IPS-20b (cell line): ENCODE measurements around the gene CNNM4.

ENCODE experiments used
- H3K27ac ChIP-seq: one replicate; pipeline ENCODE4 v1.5.1; 2013; ENCODE audit warnings: low read length
- H3K27me3 ChIP-seq: 2 replicates; pipeline ENCODE4 v1.6.1; 2013; ENCODE audit warnings: mild to moderate bottlenecking, low read length, inconsistent platforms; ENCODE audit not compliant: insufficient read depth
- H3K36me3 ChIP-seq: 2 replicates; pipeline ENCODE4 v1.6.1; 2013; ENCODE audit warnings: low read depth, mild to moderate bottlenecking, inconsistent platforms, low read length, moderate library complexity; ENCODE audit not compliant: insufficient read depth
- H3K4me1 ChIP-seq: 2 replicates; pipeline ENCODE4 v1.6.1; 2013; ENCODE audit warnings: mild to moderate bottlenecking, control low read depth, inconsistent platforms, low read length, moderate library complexity; ENCODE audit not compliant: insufficient read depth
- H3K4me3 ChIP-seq: 2 replicates; pipeline ENCODE4 v1.5.1; 2013; ENCODE audit warnings: mild to moderate bottlenecking, low read length, inconsistent platforms
- H3K9ac ChIP-seq: 2 replicates; pipeline ENCODE4 v1.6.1; 2013; ENCODE audit warnings: low read depth, mild to moderate bottlenecking, inconsistent platforms, low read length, moderate library complexity
- H3K9me3 ChIP-seq: 2 replicates; pipeline ENCODE4 v1.6.1; 2013; ENCODE audit warnings: mild to moderate bottlenecking, low read depth, low read length, inconsistent platforms; ENCODE audit not compliant: insufficient read depth

Gene CNNM4

GRCh38 chr2:96737831-96738230 lies 22.9 kb upstream of the CNNM4 start:
- Histone ChIP-seq H3K4me1 (0 out of 2 replicates have a peak, but pooled peaks cover 3% of the 10 kb centered on the region), H3K27me3 (no peaks in the 10 kb centered on the region), H3K4me3 (no peak overlapping the region), H3K9ac (no peak overlapping the region), H3K36me3 (peaks cover 45% of the 10 kb centered on the region), H3K9me3 (no peaks in the 10 kb centered on the region), H3K27ac (no peak overlapping the region)

DNA sequence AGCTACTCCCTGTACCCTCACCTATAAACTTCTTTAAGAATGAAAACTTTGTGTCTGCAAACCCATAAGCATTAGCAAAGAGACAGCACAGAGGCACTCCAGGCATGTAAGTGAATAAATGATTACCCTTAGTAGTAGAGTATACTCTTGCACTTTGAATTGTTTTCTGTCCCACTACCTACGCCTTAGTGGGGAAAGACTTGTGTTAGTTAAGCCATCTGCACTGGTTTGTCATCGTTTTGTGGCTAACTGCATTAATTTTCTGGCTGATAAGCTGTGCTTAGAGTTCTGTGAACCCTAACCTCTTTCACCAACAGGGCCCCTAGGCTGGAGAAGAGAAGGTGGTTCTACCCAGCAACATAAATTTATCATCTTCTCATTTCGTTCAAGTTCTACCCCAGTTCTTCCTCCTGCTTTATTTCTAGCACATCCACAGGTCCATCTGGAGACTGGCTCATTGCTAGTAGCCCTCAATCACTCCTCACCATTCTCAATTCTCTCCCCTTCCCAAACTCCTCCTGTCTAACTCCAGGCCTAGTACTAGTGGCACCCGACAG lies 21.5 kb upstream of the CNNM4 start:
- H3K27me3 ChIP-seq: no peaks in the 10 kb centered on the region
- peak overlapping the region; percentile 89 for H3K9ac ChIP-seq
- peaks cover 31% of the 10 kb centered on the region for H3K36me3 ChIP-seq
- H3K27ac ChIP-seq: no peak overlapping the region
- 0 out of 2 replicates have a peak, but pooled peaks cover 3% of the 10 kb centered on the region for H3K4me1 ChIP-seq
- peak overlapping the region; percentile 94 for H3K4me3 ChIP-seq
- H3K9me3 ChIP-seq: no peaks in the 10 kb centered on the region

GRCh38 chr2:96739633-96740428 lies 20.9 kb upstream of the CNNM4 start, which contains the start of gene LMAN2L:
Gene LMAN2L (minus strand): TSS chr2:96740064. CDS start chr2:96740040, 24 bp downstream.
- Histone ChIP-seq H3K9me3 (no peaks in the 10 kb centered on the region), H3K9ac (peak within 1 kb of the TSS; percentile 89), H3K36me3 (peaks cover 25% of the 10 kb centered on the region), H3K27me3 (no peaks in the 10 kb centered on the region), H3K27ac (no peak within 1 kb of the TSS), H3K4me3 (peak within 1 kb of the TSS; percentile 94), H3K4me1 (0 out of 2 replicates have a peak, but pooled peaks cover 3% of the 10 kb centered on the region)

GRCh38 chr2:96747061-96747617 lies 13.6 kb upstream of the CNNM4 start:
- Histone ChIP-seq H3K9ac (no peak overlapping the region), H3K27me3 (no peaks in the 10 kb centered on the region), H3K36me3 (no peaks in the 10 kb centered on the region), H3K9me3 (no peaks in the 10 kb centered on the region), H3K4me1 (no peaks in the 10 kb centered on the region), H3K4me3 (no peak overlapping the region), H3K27ac (no peak overlapping the region)

DNA sequence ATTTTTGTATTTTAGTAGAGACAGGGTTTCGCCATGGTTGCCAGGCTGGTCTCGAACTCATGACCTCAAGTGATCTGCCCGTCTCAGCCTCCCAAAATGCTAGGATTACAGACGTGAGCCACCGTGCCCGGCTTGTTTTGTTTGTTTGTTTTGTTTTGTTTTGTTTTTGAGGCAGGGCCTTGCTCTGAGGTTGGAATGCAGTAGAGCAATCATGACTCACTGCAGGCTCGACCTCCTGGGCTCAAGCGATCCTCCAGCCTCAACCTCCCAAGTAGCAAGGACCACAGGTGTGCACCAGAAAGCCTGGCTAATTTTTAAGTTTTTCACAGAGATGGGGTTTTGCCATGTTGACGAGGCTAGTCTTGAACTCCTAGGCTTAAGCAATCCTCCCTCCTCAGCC lies 8.9 kb upstream of the CNNM4 start:
- Histone ChIP-seq H3K9me3 (no peaks in the 10 kb centered on the region), H3K4me3 (no peak overlapping the region), H3K4me1 (no peaks in the 10 kb centered on the region), H3K36me3 (no peaks in the 10 kb centered on the region), H3K9ac (no peak overlapping the region), H3K27ac (no peak overlapping the region), H3K27me3 (no peaks in the 10 kb centered on the region)

- Histone ChIP-seq H3K4me3 (no peak overlapping the region), H3K4me1 (no peaks in the 10 kb centered on the region), H3K27me3 (no peaks in the 10 kb centered on the region), H3K9me3 (no peaks in the 10 kb centered on the region), H3K27ac (no peak overlapping the region), H3K36me3 (no peaks in the 10 kb centered on the region), H3K9ac (no peak overlapping the region)
These were observed 6.9 kb upstream of the CNNM4 start for GRCh38 chr2:96753661-96754282.

DNA sequence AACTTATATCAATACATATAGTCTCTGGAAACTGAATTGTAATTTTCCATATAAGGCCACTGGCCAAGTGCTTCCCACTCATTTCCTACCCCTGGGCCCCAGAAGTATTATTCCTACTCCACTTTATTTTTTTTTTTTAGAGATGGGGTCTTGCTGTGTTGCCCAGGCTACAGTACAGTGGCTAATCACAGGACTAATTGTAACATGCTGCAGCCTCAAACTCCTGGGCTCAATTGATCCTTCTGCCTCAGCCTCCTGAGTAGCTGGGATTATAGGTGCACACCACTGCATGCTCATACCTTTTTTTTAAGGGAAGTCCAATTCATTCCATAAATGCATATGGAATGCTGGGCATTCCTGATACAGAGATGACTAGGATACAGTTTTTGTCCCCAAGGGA lies 6.4 kb upstream of the CNNM4 start:
- Histone ChIP-seq H3K9ac (no peak overlapping the region), H3K36me3 (no peaks in the 10 kb centered on the region), H3K9me3 (no peaks in the 10 kb centered on the region), H3K27me3 (no peaks in the 10 kb centered on the region), H3K4me3 (no peak overlapping the region), H3K4me1 (no peaks in the 10 kb centered on the region), H3K27ac (no peak overlapping the region)

DNA sequence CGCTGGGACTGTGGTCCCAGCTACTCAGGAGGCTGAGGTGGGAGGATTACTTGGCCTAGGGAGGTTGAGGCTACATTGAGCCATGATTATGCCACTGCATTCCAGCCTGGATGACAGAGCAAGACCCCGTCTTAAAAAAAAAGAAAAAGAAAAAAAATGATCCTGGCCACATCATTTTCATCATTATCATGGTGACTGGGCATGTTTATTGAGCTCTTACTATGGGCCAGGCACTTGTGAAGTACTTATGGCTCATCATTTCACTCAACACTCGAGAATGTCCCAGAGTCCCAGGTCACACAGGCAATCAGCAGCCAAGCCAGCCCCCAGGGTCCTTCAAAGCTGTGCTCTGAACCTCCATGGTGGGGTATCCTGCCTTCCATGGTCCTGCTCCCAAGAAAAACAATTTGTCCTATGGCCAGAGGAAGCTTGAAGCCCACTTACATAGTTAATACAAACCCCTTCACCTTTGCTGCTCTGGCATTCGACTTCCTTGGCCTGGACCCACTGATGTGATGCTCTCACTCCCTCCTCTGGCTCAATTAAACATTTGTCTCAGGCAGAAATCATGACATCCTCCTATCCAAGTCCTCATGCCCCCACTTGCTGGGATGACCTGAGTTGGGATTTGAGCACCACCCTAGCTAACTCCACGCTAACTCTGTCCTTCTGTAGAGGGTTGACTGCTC lies 3.8 kb upstream of the CNNM4 start:
- no peaks in the 10 kb centered on the region; the same call in 1 of the 2 replicates for H3K4me1 ChIP-seq
- no peaks in the 10 kb centered on the region for H3K36me3 ChIP-seq
- H3K9me3 ChIP-seq: no peaks in the 10 kb centered on the region
- no peak overlapping the region for H3K4me3 ChIP-seq
- H3K9ac ChIP-seq: no peak overlapping the region
- no peak overlapping the region for H3K27ac ChIP-seq
- H3K27me3 ChIP-seq: peaks cover 10% of the 10 kb centered on the region; the same call in 1 of the 2 replicates

DNA sequence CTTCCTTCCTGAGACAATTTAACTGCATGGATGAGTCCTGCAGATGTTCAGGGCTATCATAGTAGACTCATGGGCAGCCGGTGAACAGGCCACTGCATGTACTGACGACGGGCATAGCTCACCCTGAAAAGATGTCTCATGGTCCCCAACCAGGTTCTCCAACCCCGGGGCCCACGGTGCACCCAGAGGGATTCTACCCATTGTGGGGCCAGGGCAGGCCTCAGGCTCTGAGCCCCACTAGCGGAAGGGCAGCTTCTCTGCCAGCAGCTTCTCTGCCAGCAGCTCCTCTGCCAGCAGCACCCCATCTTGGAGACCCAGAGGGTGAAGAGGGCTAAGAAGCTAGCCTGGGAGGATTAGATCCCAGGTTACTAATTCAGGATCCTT lies 3.2 kb upstream of the CNNM4 start:
- Histone ChIP-seq H3K27ac (no peak overlapping the region), H3K4me3 (no peak overlapping the region), H3K9ac (no peak overlapping the region), H3K36me3 (no peaks in the 10 kb centered on the region), H3K9me3 (no peaks in the 10 kb centered on the region), H3K27me3 (peaks cover 11% of the 10 kb centered on the region; the same call in 1 of the 2 replicates), H3K4me1 (peaks cover 5% of the 10 kb centered on the region; the same call in 1 of the 2 replicates)

GRCh38 chr2:96758987-96759386 lies 1.7 kb upstream of the CNNM4 start:
- Histone ChIP-seq H3K27ac (no peak overlapping the region), H3K36me3 (no peaks in the 10 kb centered on the region), H3K9me3 (no peaks in the 10 kb centered on the region), H3K4me3 (no peak overlapping the region), H3K4me1 (peaks cover 19% of the 10 kb centered on the region; the same call in 1 of the 2 replicates), H3K27me3 (peaks cover 11% of the 10 kb centered on the region; the same call in 1 of the 2 replicates), H3K9ac (no peak overlapping the region)

GRCh38 chr2:96759548-96759947 lies 1.2 kb upstream of the CNNM4 start:
- H3K9ac ChIP-seq: no peak overlapping the region
- H3K4me1 ChIP-seq: peaks cover 22% of the 10 kb centered on the region; the same call in 1 of the 2 replicates

More at GRCh38 chr2:96759548-96759947, 1.2 kb upstream of the CNNM4 start:
- Histone ChIP-seq H3K4me3 (no peak overlapping the region), H3K9me3 (no peaks in the 10 kb centered on the region), H3K27me3 (peaks cover 11% of the 10 kb centered on the region; the same call in 1 of the 2 replicates), H3K27ac (no peak overlapping the region), H3K36me3 (no peaks in the 10 kb centered on the region)
